Esophagus muscularis mucosa (tissue), 3 donors: ENCODE results near the gene MORN3.

Source experiments
- POLR2A ChIP-seq: fragments of 450-650 bp; IDR thresholded peaks from one replicate; pipeline ENCODE4 v1.6.1; 2017; ENCODE audit warnings: antibody characterized with exemption, moderate library complexity, mild to moderate bottlenecking, low read depth
- POLR2AphosphoS5 ChIP-seq, 2 donors: sonication (generic); formaldehyde crosslinking; IDR thresholded peaks; one replicate each; pipeline ENCODE4 v1.6.1; 2017; ENCODE audit warnings: antibody characterized with exemption in 2 of 2
- TF ChIP-seq, protein P1 (sequence below), 3 experiments: fragments of 200-600 bp in 2 of 3; fragments of 450-650 bp in 1 of 3; sonication (generic) in 2 of 3; IDR thresholded peaks; one replicate each; pipeline ENCODE4 v1.5.1; 2017 to 2019; ENCODE audit warnings: antibody characterized with exemption in 3 of 3, mild to moderate bottlenecking in 2 of 3, moderate library complexity in 1 of 3

DNA sequence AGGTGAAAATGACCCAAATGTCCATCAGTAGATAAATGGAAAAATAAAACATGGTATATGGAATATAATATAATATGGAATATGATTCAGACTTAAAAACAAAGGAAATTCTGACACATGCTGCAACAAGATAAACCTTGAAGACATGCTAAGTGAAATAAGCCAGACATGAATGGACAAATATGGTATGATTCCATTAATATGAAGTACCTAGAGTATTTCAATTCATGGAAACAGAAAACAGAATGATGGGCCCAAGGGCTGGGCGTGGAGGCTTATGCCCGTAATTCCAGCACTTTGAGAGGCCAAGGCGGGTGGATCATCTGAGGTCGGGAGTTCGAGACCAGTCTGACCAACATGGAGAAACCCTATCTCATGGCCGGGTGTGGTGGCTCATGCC is 65.9 kb downstream of the MORN3 start:
- TF ChIP-seq, protein P1, sequence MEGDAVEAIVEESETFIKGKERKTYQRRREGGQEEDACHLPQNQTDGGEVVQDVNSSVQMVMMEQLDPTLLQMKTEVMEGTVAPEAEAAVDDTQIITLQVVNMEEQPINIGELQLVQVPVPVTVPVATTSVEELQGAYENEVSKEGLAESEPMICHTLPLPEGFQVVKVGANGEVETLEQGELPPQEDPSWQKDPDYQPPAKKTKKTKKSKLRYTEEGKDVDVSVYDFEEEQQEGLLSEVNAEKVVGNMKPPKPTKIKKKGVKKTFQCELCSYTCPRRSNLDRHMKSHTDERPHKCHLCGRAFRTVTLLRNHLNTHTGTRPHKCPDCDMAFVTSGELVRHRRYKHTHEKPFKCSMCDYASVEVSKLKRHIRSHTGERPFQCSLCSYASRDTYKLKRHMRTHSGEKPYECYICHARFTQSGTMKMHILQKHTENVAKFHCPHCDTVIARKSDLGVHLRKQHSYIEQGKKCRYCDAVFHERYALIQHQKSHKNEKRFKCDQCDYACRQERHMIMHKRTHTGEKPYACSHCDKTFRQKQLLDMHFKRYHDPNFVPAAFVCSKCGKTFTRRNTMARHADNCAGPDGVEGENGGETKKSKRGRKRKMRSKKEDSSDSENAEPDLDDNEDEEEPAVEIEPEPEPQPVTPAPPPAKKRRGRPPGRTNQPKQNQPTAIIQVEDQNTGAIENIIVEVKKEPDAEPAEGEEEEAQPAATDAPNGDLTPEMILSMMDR (IDR thresholded peaks at IDR 0.05) = no peak
- TF ChIP-seq POLR2A = no peak
- TF ChIP-seq POLR2AphosphoS5 (IDR thresholded peaks at IDR 0.05) = no peak
